IPS-20b (cell line): Measurements from ENCODE around the gene SPARC.

ENCODE experiments used
- H3K27ac ChIP-seq: one replicate; pipeline ENCODE4 v1.5.1; 2013; ENCODE audit warnings: low read length
- H3K27me3 ChIP-seq: 2 replicates; pipeline ENCODE4 v1.6.1; 2013; ENCODE audit warnings: mild to moderate bottlenecking, low read length, inconsistent platforms; ENCODE audit not compliant: insufficient read depth
- H3K36me3 ChIP-seq: 2 replicates; pipeline ENCODE4 v1.6.1; 2013; ENCODE audit warnings: low read depth, mild to moderate bottlenecking, inconsistent platforms, low read length, moderate library complexity; ENCODE audit not compliant: insufficient read depth
- H3K4me1 ChIP-seq: 2 replicates; pipeline ENCODE4 v1.6.1; 2013; ENCODE audit warnings: mild to moderate bottlenecking, control low read depth, inconsistent platforms, low read length, moderate library complexity; ENCODE audit not compliant: insufficient read depth
- H3K4me3 ChIP-seq: 2 replicates; pipeline ENCODE4 v1.5.1; 2013; ENCODE audit warnings: mild to moderate bottlenecking, low read length, inconsistent platforms
- H3K9ac ChIP-seq: 2 replicates; pipeline ENCODE4 v1.6.1; 2013; ENCODE audit warnings: low read depth, mild to moderate bottlenecking, inconsistent platforms, low read length, moderate library complexity
- H3K9me3 ChIP-seq: 2 replicates; pipeline ENCODE4 v1.6.1; 2013; ENCODE audit warnings: mild to moderate bottlenecking, low read depth, low read length, inconsistent platforms; ENCODE audit not compliant: insufficient read depth

SPARC gene

GRCh38 chr5:151676314-151676712 lies 10.4 kb downstream of the SPARC start:
- no peaks in the 10 kb centered on the region for H3K27me3 ChIP-seq
- H3K9ac ChIP-seq = no peak overlapping the region
- H3K4me1 ChIP-seq = peaks cover 35% of the 10 kb centered on the region
- peaks cover 38% of the 10 kb centered on the region for H3K36me3 ChIP-seq
- no peak overlapping the region; the same call in 1 of the 2 replicates for H3K4me3 ChIP-seq
- no peak overlapping the region for H3K27ac ChIP-seq
- no peaks in the 10 kb centered on the region for H3K9me3 ChIP-seq

GRCh38 chr5:151675611-151676313 lies 11.0 kb downstream of the SPARC start:
- H3K9me3 ChIP-seq = no peaks in the 10 kb centered on the region
- H3K4me3 ChIP-seq = no peak overlapping the region; the same call in 1 of the 2 replicates
- peaks cover 44% of the 10 kb centered on the region for H3K36me3 ChIP-seq
- H3K9ac ChIP-seq = no peak overlapping the region
- no peaks in the 10 kb centered on the region for H3K27me3 ChIP-seq
- peaks cover 35% of the 10 kb centered on the region for H3K4me1 ChIP-seq
- H3K27ac ChIP-seq = peak overlapping the region; percentile 49

- H3K36me3 ChIP-seq = peaks cover 52% of the 10 kb centered on the region
- H3K9ac ChIP-seq = no peak overlapping the region
- peaks cover 35% of the 10 kb centered on the region for H3K4me1 ChIP-seq
Observed at GRCh38 chr5:151674626-151675610, 11.8 kb downstream of the SPARC start.

GRCh38 chr5:151673421-151673820 lies 13.3 kb downstream of the SPARC start:
- no peak overlapping the region for H3K27ac ChIP-seq

More at GRCh38 chr5:151674626-151675610, 11.8 kb downstream of the SPARC start:
- H3K27me3 ChIP-seq = no peaks in the 10 kb centered on the region
- no peaks in the 10 kb centered on the region for H3K9me3 ChIP-seq
- no peak overlapping the region for H3K27ac ChIP-seq
- no peak overlapping the region for H3K4me3 ChIP-seq

GRCh38 chr5:151672516-151672915 lies 14.2 kb downstream of the SPARC start:
- Histone ChIP-seq H3K4me3 (no peak overlapping the region), H3K9me3 (no peaks in the 10 kb centered on the region), H3K27me3 (no peaks in the 10 kb centered on the region), H3K9ac (no peak overlapping the region), H3K4me1 (peaks cover 26% of the 10 kb centered on the region), H3K36me3 (peaks cover 76% of the 10 kb centered on the region), H3K27ac (no peak overlapping the region)

More at GRCh38 chr5:151673421-151673820, 13.3 kb downstream of the SPARC start:
- Histone ChIP-seq H3K4me3 (no peak overlapping the region), H3K9me3 (no peaks in the 10 kb centered on the region), H3K4me1 (peaks cover 33% of the 10 kb centered on the region), H3K36me3 (peaks cover 67% of the 10 kb centered on the region), H3K9ac (no peak overlapping the region), H3K27me3 (no peaks in the 10 kb centered on the region)

GRCh38 chr5:151671950-151672349 lies 14.8 kb downstream of the SPARC start:
- no peaks in the 10 kb centered on the region for H3K9me3 ChIP-seq
- H3K4me1 ChIP-seq = peaks cover 21% of the 10 kb centered on the region; the same call in 1 of the 2 replicates
- no peak overlapping the region for H3K27ac ChIP-seq
- peaks cover 82% of the 10 kb centered on the region for H3K36me3 ChIP-seq
- no peak overlapping the region for H3K9ac ChIP-seq
- H3K4me3 ChIP-seq = no peak overlapping the region
- H3K27me3 ChIP-seq = no peaks in the 10 kb centered on the region

GRCh38 chr5:151670953-151671636 lies 15.6 kb downstream of the SPARC start:
- H3K36me3 ChIP-seq = peaks cover 91% of the 10 kb centered on the region
- H3K27ac ChIP-seq = no peak overlapping the region
- H3K27me3 ChIP-seq = no peaks in the 10 kb centered on the region
- H3K9me3 ChIP-seq = no peaks in the 10 kb centered on the region
- no peak overlapping the region for H3K4me3 ChIP-seq
- no peak overlapping the region for H3K9ac ChIP-seq
- H3K4me1 ChIP-seq = peaks cover 12% of the 10 kb centered on the region; the same call in 1 of the 2 replicates

GRCh38 chr5:151670083-151670686 lies 16.5 kb downstream of the SPARC start:
- Histone ChIP-seq H3K36me3 (peaks cover 98% of the 10 kb centered on the region), H3K4me1 (peaks cover 3% of the 10 kb centered on the region; the same call in 1 of the 2 replicates), H3K9me3 (no peaks in the 10 kb centered on the region), H3K4me3 (no peak overlapping the region), H3K27me3 (no peaks in the 10 kb centered on the region), H3K27ac (no peak overlapping the region), H3K9ac (no peak overlapping the region)

GRCh38 chr5:151667083-151667482 lies 19.6 kb downstream of the SPARC start:
- Histone ChIP-seq H3K9me3 (no peaks in the 10 kb centered on the region), H3K27me3 (no peaks in the 10 kb centered on the region), H3K4me1 (no peaks in the 10 kb centered on the region), H3K36me3 (peaks cover 100% of the 10 kb centered on the region), H3K4me3 (no peak overlapping the region), H3K27ac (no peak overlapping the region), H3K9ac (no peak overlapping the region)

GRCh38 chr5:151665613-151666012 lies 21.1 kb downstream of the SPARC start:
- no peak overlapping the region for H3K9ac ChIP-seq

More at GRCh38 chr5:151665613-151666012, 21.1 kb downstream of the SPARC start:
- H3K4me1 ChIP-seq = no peaks in the 10 kb centered on the region
- no peak overlapping the region for H3K27ac ChIP-seq
- H3K4me3 ChIP-seq = no peak overlapping the region
- H3K36me3 ChIP-seq = peaks cover 91% of the 10 kb centered on the region
- H3K9me3 ChIP-seq = no peaks in the 10 kb centered on the region
- no peaks in the 10 kb centered on the region for H3K27me3 ChIP-seq
